ENCODE measurements around the gene TMEM101.

Gene TMEM101

GRCh38 chr17:44014437-44015172 lies at the start of gene TMEM101:
Gene TMEM101, minus strand, starts transcription at chr17:44014963. Its CDS starts 11 bp downstream, at chr17:44014952.
- in situ Hi-C loops (cut with MboI; ENCODE audit: low sequenced_read_pairs, unreplicated experiment): no loop called here
- TF ChIP-seq CTCF (IDR thresholded peaks at IDR 0.05; ENCODE audit: borderline replicate concordance, control extremely low read depth, extremely low read depth, insufficient read depth, missing control alignments): no peak
- peak; percentile 97 for DNase-seq (ENCODE audit: low spot score)

GRCh38 chr17:44063704-44064639 lies 49.2 kb upstream of the TMEM101 start:
- no peak for TF ChIP-seq CTCF (IDR thresholded peaks at IDR 0.05; ENCODE audit: borderline replicate concordance, control extremely low read depth, extremely low read depth, insufficient read depth, missing control alignments)
- in situ Hi-C loops (cut with MboI; ENCODE audit: low sequenced_read_pairs, unreplicated experiment): no loop called here
- no peak for DNase-seq (ENCODE audit: low spot score)

GRCh38 chr17:44062871-44063270 lies 48.1 kb upstream of the TMEM101 start:
- in situ Hi-C loops (cut with MboI; ENCODE audit: low sequenced_read_pairs, unreplicated experiment): no loop called here
- DNase-seq (ENCODE audit: low spot score): no peak
- TF ChIP-seq CTCF (IDR thresholded peaks at IDR 0.05; ENCODE audit: borderline replicate concordance, control extremely low read depth, extremely low read depth, insufficient read depth, missing control alignments): no peak

- in situ Hi-C loops (cut with MboI; ENCODE audit: low sequenced_read_pairs, unreplicated experiment): no loop called here
- no peak for DNase-seq (ENCODE audit: low spot score)
Observed at GRCh38 chr17:44061446-44061845, 46.7 kb upstream of the TMEM101 start.

GRCh38 chr17:44059101-44059892 lies 44.5 kb upstream of the TMEM101 start:
- in situ Hi-C loops (cut with MboI; ENCODE audit: low sequenced_read_pairs, unreplicated experiment): no loop called here

More at GRCh38 chr17:44061446-44061845, 46.7 kb upstream of the TMEM101 start:
- TF ChIP-seq CTCF (IDR thresholded peaks at IDR 0.05; ENCODE audit: borderline replicate concordance, control extremely low read depth, extremely low read depth, insufficient read depth, missing control alignments): no peak

More at GRCh38 chr17:44059101-44059892, 44.5 kb upstream of the TMEM101 start:
- DNase-seq (ENCODE audit: low spot score): no peak
- TF ChIP-seq CTCF (IDR thresholded peaks at IDR 0.05; ENCODE audit: borderline replicate concordance, control extremely low read depth, extremely low read depth, insufficient read depth, missing control alignments): no peak

All from GM13976 (cell line).